SK-N-SH (cell line): ENCODE data around the gene ASTN2.

ENCODE experiments used
- CTCF ChIP-seq: fragments of 200-600 bp; sonication (generic); IDR thresholded peaks from 2 replicates; pipeline ENCODE4 v1.6.1; 2017; ENCODE audit warnings: antibody characterized with exemption, mild to moderate bottlenecking, moderate library complexity
- EP300 ChIP-seq, 2 experiments: IDR thresholded peaks; 2 replicates each; pipeline versions ENCODE4 v1.4.0 to v1.6.1; 2012; ENCODE audit warnings: borderline replicate concordance in 1 of 2, low read depth in 1 of 2, low read length in 1 of 2
- EZH2phosphoT487 ChIP-seq: fragments of 200-600 bp; sonication (generic); IDR thresholded peaks from 2 replicates; pipeline ENCODE4 v1.6.1; 2017; ENCODE audit warnings: low read depth, mixed run types, mild to moderate bottlenecking, antibody characterized with exemption, moderate library complexity, borderline replicate concordance
- IRF3 ChIP-seq: fragments of 150-350 bp; IDR thresholded peaks from 2 replicates; pipeline ENCODE4 v1.6.1; 2016; ENCODE audit warnings: mild to moderate bottlenecking, low read depth, low read length
- JUND ChIP-seq: IDR thresholded peaks from 2 replicates; pipeline ENCODE4 v1.4.0; 2012
- MAX ChIP-seq: IDR thresholded peaks from 2 replicates; pipeline ENCODE4 v1.4.0; 2012; ENCODE audit warnings: low read depth
- RCOR1 ChIP-seq: fragments of 150-350 bp; IDR thresholded peaks from 2 replicates; pipeline ENCODE4 v1.6.1; 2017; ENCODE audit warnings: antibody characterized with exemption, low read length
- REST ChIP-seq: IDR thresholded peaks from 2 replicates; pipeline ENCODE4 v1.6.1; 2012; ENCODE audit warnings: mild to moderate bottlenecking, low read depth, low read length, moderate library complexity
- TAF1 ChIP-seq: IDR thresholded peaks from 2 replicates; pipeline ENCODE4 v1.6.1; 2012; ENCODE audit warnings: low read depth, mild to moderate bottlenecking, low read length, moderate library complexity, borderline replicate concordance
- TCF12 ChIP-seq: IDR thresholded peaks from 2 replicates; pipeline ENCODE4 v1.4.0; 2012
- USF2 ChIP-seq: fragments of 150-350 bp; IDR thresholded peaks from 2 replicates; pipeline ENCODE4 v1.6.1; 2017; ENCODE audit warnings: antibody characterized with exemption, low read length, low read depth, borderline replicate concordance
- YY1 ChIP-seq: IDR thresholded peaks from 2 replicates; pipeline ENCODE4 v1.4.0; 2012; ENCODE audit warnings: low read depth, mild to moderate bottlenecking

- TF ChIP-seq RCOR1 (no peak), USF2 (no peak), EP300 (IDR thresholded peaks at IDR 0.05; ENCODE audit: borderline replicate concordance in 1 of 2, low read depth in 1 of 2, low read length in 1 of 2) (no peak), TAF1 (no peak), CTCF (no peak), JUND (peak; percentile 16; the same call in 1 of the 2 replicates), YY1 (no peak), MAX (no peak), EZH2phosphoT487 (no peak), REST (no peak), IRF3 (no peak), TCF12 (peak; percentile 18; the same call in 1 of the 2 replicates)
Measured at GRCh38 chr9:116499986-116500871, 914.6 kb downstream of the ASTN2 start.
